IgD-negative memory B cell (primary cell): ENCODE results near the gene KRTAP10-6. TPM values are rescaled to one million over a fixed set of nuclear protein-coding genes. Genes with fewer than 3 reads are reported as not detected.
"Not testable (repeated sequence)": the region's sequence is repeated elsewhere in the genome, so short reads cannot be mapped to it uniquely, and the experiment has no call there.

ENCODE experiments used
- H3K27ac Mint-ChIP-seq, 3 donors: one replicate each; pipeline ENCODE4 v1.8.0; 2020 to 2022; ENCODE audit warnings: mild to moderate bottlenecking in 3 of 3, mixed read lengths in 3 of 3, moderate library complexity in 1 of 3
- H3K27me3 Mint-ChIP-seq: one replicate; pipeline ENCODE4 v1.8.0; 2021; ENCODE audit warnings: mixed read lengths
- H3K36me3 Mint-ChIP-seq: one replicate; pipeline ENCODE4 v1.8.0; 2020; ENCODE audit warnings: mild to moderate bottlenecking, mixed read lengths
- H3K4me1 Mint-ChIP-seq, 3 donors: one replicate each; pipeline ENCODE4 v1.8.0; 2020 to 2022; ENCODE audit warnings: mixed read lengths in 3 of 3, mild to moderate bottlenecking in 1 of 3
- H3K4me3 Mint-ChIP-seq, 4 donors: one replicate each; pipeline ENCODE4 v1.8.0; 2020 to 2022; ENCODE audit warnings: mild to moderate bottlenecking in 4 of 4, mixed read lengths in 4 of 4, moderate library complexity in 3 of 4
- H3K9me3 Mint-ChIP-seq, 3 donors: one replicate each; pipeline ENCODE4 v1.8.0; 2020 to 2021; ENCODE audit warnings: mixed read lengths in 3 of 3, mild to moderate bottlenecking in 1 of 3
- polyA plus RNA-seq: library from polyadenylated mRNA; unstranded; fragments of 300-500 nt; fragmentation: Illumina TruSeq; gene quantifications from one replicate; pipeline ENCODE4 v1.2.3, GENCODE V29; 2021

The KRTAP10-6 gene, protein sequence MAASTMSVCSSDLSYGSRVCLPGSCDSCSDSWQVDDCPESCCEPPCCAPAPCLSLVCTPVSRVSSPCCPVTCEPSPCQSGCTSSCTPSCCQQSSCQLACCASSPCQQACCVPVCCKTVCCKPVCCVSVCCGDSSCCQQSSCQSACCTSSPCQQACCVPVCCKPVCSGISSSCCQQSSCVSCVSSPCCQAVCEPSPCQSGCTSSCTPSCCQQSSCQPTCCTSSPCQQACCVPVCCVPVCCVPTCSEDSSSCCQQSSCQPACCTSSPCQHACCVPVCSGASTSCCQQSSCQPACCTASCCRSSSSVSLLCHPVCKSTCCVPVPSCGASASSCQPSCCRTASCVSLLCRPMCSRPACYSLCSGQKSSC
- not detected for polyA plus RNA-seq

GRCh38 chr21:44592446-44593311, at the start of gene KRTAP10-6:
Gene KRTAP10-6 (minus strand): TSS chr21:44592505. CDS start chr21:44592484, 21 bp downstream.
- H3K27ac Mint-ChIP-seq: no peak within 1 kb of the TSS

DNA sequence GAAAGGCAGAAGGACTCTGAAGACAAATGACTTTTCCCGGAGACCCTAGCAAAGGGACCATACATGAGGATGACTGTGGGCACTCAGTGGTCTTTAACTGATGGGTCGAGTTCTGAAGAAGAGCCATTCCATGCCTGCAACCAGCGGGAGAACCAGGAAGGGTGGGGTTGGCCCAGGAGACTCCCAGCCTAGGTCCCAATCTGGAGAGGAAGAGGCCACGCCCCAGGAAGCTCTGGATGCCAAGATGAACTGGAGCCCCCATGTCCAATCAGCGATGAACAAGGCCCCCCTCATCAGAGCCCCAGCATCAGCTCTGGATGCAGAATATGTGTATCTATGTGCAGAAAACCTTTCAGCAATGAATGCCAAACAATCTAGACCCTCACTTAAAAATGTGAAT, 48.5 kb upstream of the KRTAP10-6 start:
- peaks cover 0 to 1% (median 0%) of the 10 kb centered on the region in 3 donors for H3K4me1 Mint-ChIP-seq

More at GRCh38 chr21:44592446-44593311, at the start of gene KRTAP10-6:
- no peaks in the 10 kb centered on the region for H3K9me3 Mint-ChIP-seq
- H3K36me3 Mint-ChIP-seq: no peaks in the 10 kb centered on the region
- H3K27me3 Mint-ChIP-seq: peaks cover 10% of the 10 kb centered on the region
- H3K4me1 Mint-ChIP-seq: no peaks in the 10 kb centered on the region
- peak within 1 kb of the TSS in 1 of 4 donors; percentile 8 for H3K4me3 Mint-ChIP-seq

DNA sequence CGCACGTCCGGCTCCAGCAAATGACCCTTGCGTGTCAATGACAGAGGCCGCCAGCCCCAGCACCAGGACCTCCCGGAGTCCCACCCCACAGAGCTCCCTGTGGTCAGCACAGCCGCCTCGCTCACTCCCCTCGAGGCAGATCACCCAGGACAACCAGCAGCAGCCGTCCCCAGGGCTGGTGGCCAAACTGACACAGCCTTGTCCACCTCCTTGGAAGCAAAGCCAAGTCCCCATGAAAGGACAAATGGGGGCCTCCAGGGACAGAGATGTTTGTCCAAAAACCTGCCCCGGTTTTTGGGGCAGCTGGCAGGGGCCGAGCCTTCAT, 47.0 kb upstream of the KRTAP10-6 start:
- Mint-ChIP-seq H3K27ac (no peak overlapping the region), H3K27me3 (peaks cover 14% of the 10 kb centered on the region), H3K4me3 (no peak overlapping the region)

More for the DNA sequence above, 48.5 kb upstream of the KRTAP10-6 start:
- H3K36me3 Mint-ChIP-seq: peaks cover 5% of the 10 kb centered on the region
- peaks cover 14% of the 10 kb centered on the region for H3K27me3 Mint-ChIP-seq
- no peak overlapping the region for H3K4me3 Mint-ChIP-seq
- peaks cover 12 to 35% (median 16%) of the 10 kb centered on the region in 3 donors for H3K9me3 Mint-ChIP-seq
- H3K27ac Mint-ChIP-seq: no peak overlapping the region

DNA sequence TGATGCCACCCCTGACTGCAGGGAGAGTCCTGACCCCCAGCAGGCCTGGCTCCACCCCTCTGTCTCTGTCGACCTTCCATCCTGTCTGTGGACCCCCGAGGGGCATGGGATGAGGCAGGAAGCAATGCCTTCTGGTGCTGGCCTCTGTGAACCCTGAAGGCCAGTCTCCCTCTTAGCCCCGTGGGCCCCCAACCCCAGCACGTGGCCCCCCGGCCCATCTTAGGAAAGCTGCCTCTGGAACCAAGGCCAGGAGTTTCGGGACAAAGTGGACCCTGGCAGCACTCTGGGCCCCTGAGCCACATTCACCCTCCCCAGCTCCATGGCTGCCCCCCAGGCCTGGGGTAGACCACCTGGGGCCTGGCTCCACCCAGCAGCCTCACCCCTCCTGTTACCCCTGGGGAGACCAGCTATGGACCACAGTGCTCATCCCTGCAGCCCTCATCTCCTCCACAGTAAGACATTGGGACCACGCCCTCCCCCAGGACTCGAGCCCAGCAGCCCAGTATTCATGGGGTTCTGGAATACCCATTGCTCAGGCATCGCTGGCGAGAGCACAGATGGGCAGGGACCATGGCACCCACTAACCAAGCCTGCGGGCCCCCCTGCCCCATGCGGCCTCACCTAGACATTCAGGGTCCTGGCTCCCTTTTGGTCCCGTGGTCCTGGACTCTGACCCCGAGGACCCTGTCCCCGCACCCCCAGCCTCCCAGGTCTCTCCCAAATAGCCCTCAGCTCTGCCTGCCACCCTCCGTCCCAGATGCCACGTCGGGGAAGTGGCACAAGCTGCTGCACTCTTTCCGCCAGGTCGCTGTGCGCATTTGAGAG, 46.4 kb upstream of the KRTAP10-6 start:
- H3K4me1 Mint-ChIP-seq, H3K27ac Mint-ChIP-seq, H3K4me3 Mint-ChIP-seq, H3K36me3 Mint-ChIP-seq: not testable (repeated sequence)
- Mint-ChIP-seq H3K9me3 (peaks cover 5 to 21% (median 12%) of the 10 kb centered on the region in 3 donors), H3K27me3 (peaks cover 14% of the 10 kb centered on the region)

More for the DNA sequence above, 47.0 kb upstream of the KRTAP10-6 start:
- Mint-ChIP-seq H3K4me1 (peaks cover 0 to 1% (median 0%) of the 10 kb centered on the region in 3 donors), H3K36me3 (peaks cover 1% of the 10 kb centered on the region), H3K9me3 (peaks cover 6 to 27% (median 12%) of the 10 kb centered on the region in 3 donors)

DNA sequence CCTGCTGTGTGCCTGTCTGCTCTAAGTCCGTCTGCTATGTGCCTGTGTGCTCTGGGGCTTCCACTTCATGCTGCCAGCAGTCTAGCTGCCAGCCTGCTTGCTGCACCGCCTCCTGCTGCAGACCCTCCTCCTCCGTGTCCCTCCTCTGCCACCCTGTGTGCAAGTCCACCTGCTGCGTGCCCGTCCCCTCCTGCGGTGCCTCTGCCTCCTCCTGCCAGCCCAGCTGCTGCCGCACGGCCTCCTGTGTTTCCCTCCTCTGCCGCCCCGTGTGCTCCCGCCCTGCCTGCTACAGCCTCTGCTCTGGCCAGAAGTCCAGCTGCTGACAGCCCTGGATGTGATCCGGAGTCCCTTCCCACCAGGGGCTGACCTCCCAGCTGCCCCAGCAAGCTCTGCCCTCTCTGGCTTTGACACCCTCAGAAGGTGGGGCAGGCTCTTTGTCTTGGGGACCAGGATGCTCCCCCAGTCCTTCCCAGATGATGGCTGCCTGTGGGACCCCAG, 45.6 kb upstream of the KRTAP10-6 start:
- H3K4me3 Mint-ChIP-seq, H3K4me1 Mint-ChIP-seq, H3K27ac Mint-ChIP-seq, H3K36me3 Mint-ChIP-seq: not testable (repeated sequence)
- H3K27me3 Mint-ChIP-seq: peaks cover 14% of the 10 kb centered on the region
- H3K9me3 Mint-ChIP-seq: peaks cover 2 to 18% (median 11%) of the 10 kb centered on the region in 3 donors

DNA sequence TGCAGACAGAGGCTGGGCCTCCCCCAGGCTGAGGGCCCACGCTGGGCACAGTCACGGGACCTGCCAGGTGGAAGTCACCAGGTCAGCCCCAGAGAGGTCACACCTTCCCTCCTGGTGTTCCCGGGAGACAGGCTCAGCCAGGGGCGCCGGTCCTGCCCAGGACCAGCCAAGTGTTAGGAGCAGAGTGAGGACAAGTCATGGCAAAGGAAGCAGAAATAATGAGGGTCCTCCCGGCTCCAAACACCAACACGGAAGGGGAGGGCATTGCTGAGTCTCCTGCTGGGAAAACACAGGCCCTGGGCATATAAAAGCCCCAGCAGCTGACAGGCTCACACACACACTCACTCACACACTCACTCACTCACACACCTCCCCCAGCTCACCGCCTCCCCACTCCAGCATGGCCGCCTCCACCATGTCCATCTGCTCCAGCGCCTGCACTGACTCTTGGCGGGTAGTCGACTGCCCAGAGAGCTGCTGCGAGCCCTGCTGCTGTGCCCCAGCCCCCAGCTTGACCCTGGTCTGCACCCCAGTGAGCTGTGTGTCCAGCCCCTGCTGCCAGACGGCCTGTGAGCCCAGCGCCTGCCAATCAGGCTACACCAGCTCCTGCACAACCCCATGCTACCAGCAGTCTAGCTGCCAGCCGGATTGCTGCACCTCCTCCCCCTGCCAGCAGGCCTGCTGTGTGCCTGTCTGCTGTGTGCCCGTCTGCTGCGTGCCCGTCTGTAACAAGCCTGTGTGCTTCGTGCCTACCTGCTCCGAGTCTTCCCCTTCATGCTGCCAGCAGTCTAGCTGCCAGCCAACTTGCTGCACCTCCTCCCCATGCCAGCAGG, 44.9 kb upstream of the KRTAP10-6 start, which contains the start of gene KRTAP10-10:
Gene KRTAP10-10, plus strand, starts transcription at position 339 of the 833 bp plus-strand sequence. Its CDS starts 62 bp downstream, at position 401.
- Mint-ChIP-seq H3K27me3 (peaks cover 14% of the 10 kb centered on the region), H3K9me3 (peaks cover 3 to 17% (median 11%) of the 10 kb centered on the region in 3 donors), H3K36me3 (peaks cover 3% of the 10 kb centered on the region), H3K4me3 (no peak within 1 kb of the TSS), H3K27ac (no peak within 1 kb of the TSS), H3K4me1 (peaks cover 0 to 1% (median 0%) of the 10 kb centered on the region in 3 donors)

DNA sequence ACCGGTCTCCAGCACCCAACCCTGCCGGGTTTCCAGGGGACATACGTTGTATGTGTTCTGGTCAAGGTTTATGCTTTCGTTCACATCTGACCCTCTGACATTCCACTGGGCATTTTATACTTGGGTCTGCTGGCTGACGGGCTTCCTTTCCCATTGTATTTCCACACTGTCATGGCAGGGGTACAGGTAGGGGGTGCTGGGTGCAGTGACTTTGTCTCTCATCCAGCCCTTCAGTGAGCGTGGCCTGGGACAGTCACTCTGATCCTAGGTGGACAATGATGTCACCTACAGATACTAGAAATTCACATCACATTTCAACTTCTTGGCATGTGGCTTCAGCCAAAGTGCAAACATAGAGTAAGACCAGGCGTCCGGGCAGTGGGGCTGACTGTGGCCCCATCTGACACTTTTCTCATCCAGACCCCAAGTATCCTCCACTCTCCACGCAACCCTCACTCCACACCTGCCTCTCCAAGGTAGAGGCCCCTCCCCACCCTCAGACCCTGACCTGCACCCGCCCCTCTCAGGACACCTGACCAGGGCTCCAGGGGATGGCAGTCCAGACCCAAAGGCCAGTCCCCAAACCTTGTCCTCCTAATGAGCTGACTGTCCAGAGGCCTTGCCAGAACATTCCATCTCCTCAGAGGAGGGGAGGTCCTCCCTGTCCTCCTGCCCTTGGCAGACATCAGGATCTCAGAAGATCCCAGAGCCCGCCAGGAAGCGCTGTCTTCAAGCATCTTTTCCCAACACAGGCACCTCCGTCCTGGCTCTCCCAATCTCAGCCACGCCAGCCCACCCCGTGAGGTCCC, 44.1 kb upstream of the KRTAP10-6 start:
- Mint-ChIP-seq H3K9me3 (peaks cover 10 to 22% (median 13%) of the 10 kb centered on the region in 3 donors), H3K36me3 (peaks cover 3% of the 10 kb centered on the region), H3K4me3 (no peak overlapping the region), H3K27ac (no peak overlapping the region), H3K4me1 (peaks cover 0 to 1% (median 0%) of the 10 kb centered on the region in 3 donors), H3K27me3 (peaks cover 14% of the 10 kb centered on the region)

GRCh38 chr21:44632067-44632466, 39.8 kb upstream of the KRTAP10-6 start:
- peaks cover 7% of the 10 kb centered on the region for H3K36me3 Mint-ChIP-seq
- H3K27ac Mint-ChIP-seq: no peak overlapping the region
- H3K27me3 Mint-ChIP-seq: peaks cover 4% of the 10 kb centered on the region
- peaks cover 8 to 28% (median 18%) of the 10 kb centered on the region in 3 donors for H3K9me3 Mint-ChIP-seq
- H3K4me1 Mint-ChIP-seq: peaks cover 0 to 4% (median 2%) of the 10 kb centered on the region in 3 donors
- no peak overlapping the region for H3K4me3 Mint-ChIP-seq

DNA sequence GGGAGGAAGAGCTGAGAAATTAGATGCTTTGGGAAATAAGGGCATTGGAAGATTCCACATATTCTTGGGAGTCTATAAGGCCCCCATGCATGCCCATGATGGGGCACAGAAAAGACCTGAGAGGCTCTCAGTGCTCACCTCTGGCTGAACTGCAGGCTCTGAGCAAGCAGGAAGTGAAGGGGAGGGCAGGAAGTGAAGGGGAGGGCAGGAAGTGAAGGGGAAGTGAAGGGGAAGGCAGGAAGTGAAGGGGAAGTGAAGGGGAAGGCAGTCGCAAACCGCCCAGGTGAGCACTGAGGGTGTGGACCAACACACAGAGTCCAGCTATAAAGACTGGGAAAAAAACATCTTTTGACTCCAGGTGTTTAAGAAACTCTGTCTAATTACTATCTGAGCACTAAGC, 38.1 kb upstream of the KRTAP10-6 start:
- Mint-ChIP-seq H3K27me3 (peaks cover 6% of the 10 kb centered on the region), H3K4me3 (peak overlapping the region in 2 of 4 donors; percentile 5 to 49), H3K36me3 (peaks cover 7% of the 10 kb centered on the region), H3K4me1 (peaks cover 0 to 4% (median 2%) of the 10 kb centered on the region in 3 donors), H3K9me3 (peaks cover 8 to 28% (median 18%) of the 10 kb centered on the region in 3 donors), H3K27ac (no peak overlapping the region)

DNA sequence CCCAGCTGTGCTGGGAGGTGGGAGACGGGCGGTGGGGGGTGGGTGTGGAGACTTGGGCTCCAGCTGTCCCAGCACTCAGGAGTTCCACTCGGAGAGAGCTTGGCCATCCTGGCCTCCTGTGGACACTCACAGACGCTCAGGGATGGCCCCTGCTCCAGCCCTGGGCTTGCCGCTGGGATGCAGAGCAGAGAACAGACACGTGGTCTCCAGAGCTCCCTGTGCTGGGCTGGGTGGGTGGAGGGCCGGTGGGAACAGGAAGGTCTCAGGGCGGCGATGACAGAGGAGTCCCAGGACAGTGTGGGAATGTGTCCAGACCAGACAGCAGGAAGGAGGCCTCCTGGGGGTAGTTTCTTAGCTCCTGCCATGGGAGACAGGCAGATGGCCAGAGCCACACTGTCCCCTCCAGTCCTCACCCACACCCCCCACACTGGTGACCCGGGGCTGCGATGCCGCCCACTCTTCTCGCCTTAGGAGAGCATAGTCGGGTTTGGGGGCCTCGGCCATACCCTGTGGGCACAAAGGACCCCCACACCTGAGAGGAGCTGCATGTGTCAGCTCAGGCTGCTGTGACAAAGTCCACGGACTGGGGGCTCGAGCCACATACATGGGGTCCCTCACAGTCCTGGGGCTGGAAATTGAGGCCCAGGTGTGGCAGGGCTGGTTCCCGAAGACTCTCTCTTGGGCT, 36.5 kb upstream of the KRTAP10-6 start:
- H3K4me1 Mint-ChIP-seq: peaks cover 0 to 4% (median 2%) of the 10 kb centered on the region in 3 donors
- H3K27me3 Mint-ChIP-seq: peaks cover 10% of the 10 kb centered on the region
- H3K9me3 Mint-ChIP-seq: peaks cover 11 to 41% (median 30%) of the 10 kb centered on the region in 3 donors
- no peak overlapping the region for H3K4me3 Mint-ChIP-seq
- H3K27ac Mint-ChIP-seq: no peak overlapping the region
- peaks cover 8% of the 10 kb centered on the region for H3K36me3 Mint-ChIP-seq

DNA sequence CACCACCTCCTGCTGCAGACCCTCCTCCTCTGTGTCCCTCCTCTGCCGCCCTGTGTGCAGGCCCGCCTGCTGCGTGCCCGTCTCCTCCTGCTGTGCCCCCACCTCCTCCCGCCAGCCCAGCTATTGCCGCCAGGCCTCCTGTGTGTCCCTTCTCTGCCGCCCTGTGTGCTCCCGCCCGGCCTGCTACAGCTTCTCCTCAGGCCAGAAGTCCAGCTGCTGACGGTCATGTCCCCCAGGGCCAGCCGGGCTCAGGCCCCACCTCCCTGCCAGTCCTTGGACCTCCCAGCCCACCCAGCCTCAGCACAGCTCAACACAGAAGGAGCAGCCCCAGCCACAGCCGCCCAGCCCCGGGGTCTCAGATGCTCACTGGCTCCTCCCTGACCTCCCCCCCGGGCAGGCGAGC, 35.5 kb upstream of the KRTAP10-6 start:
- H3K4me3 Mint-ChIP-seq, H3K27ac Mint-ChIP-seq, H3K36me3 Mint-ChIP-seq, H3K4me1 Mint-ChIP-seq: not testable (repeated sequence)
- peaks cover 10% of the 10 kb centered on the region for H3K27me3 Mint-ChIP-seq
- H3K9me3 Mint-ChIP-seq: peaks cover 11 to 45% (median 36%) of the 10 kb centered on the region in 3 donors

- Mint-ChIP-seq H3K9me3 (peaks cover 14 to 49% (median 35%) of the 10 kb centered on the region in 3 donors), H3K27me3 (peaks cover 11% of the 10 kb centered on the region)
- H3K36me3 Mint-ChIP-seq, H3K4me1 Mint-ChIP-seq, H3K27ac Mint-ChIP-seq, H3K4me3 Mint-ChIP-seq: not testable (repeated sequence)
These were observed 35.0 kb upstream of the KRTAP10-6 start for GRCh38 chr21:44627181-44627822.
